GM12878 (cell line): Measurements from ENCODE around the gene METRNL. TPM values are rescaled to one million over a fixed set of nuclear protein-coding genes. Genes with fewer than 3 reads are reported as not detected.

Source experiments
- ATAC-seq: fragments of 200-7000 bp; cut with Tn5 transposase; 3 replicates; pipeline ENCODE4 v1.9.1; 2020; ENCODE audit warnings: mild to moderate bottlenecking, moderate library complexity
- BruUV-seq: library from RNA; stranded (reverse); fragments of 400-500 nt; replicated peaks from 2 replicates; lab custom pipeline; 2021; lab: Mats Ljungman, UMichigan
- CTCF ChIA-PET: fragments of 300-600 bp; sonication (Branson Sonifier 250); formaldehyde crosslinking; extraction: SDS; loops from one replicate; lab custom pipeline; 2021; ENCODE audit warnings: inconsistent platforms; lab: Yijun Ruan, JAX
- POLR2A ChIA-PET: fragments of 350-600 bp; formaldehyde crosslinking; extraction: SDS; loops from one replicate; lab custom pipeline; 2021; ENCODE audit warnings: inconsistent platforms; lab: Charles Lee
- RAD21 ChIA-PET: fragments of 300-600 bp; sonication (Branson Sonifier 250); formaldehyde crosslinking; loops from one replicate; lab custom pipeline; 2023; ENCODE audit warnings: antibody characterized with exemption; ENCODE audit not compliant: unreplicated experiment; lab: Charles Lee
- SMC1A ChIA-PET: fragments of 300-600 bp; sonication (Branson Sonifier 250); formaldehyde crosslinking; loops from one replicate; lab custom pipeline; 2023; ENCODE audit not compliant: unreplicated experiment, uncharacterized antibody; lab: Charles Lee
- DNase-seq: peaks from one replicate; pipeline ENCODE4 v3.0.0-alpha.2; 2011; ENCODE audit warnings: low read depth, low spot score
- FAIRE-seq: peaks from 3 replicates; lab custom pipeline; 2011; peaks lifted over from hg19 to GRCh38; lab: Jason Lieb, UNC
- H2AFZ ChIP-seq: 2 replicates; pipeline ENCODE4 v1.6.0; 2011; ENCODE audit warnings: low read depth, low read length, control low read depth; ENCODE audit not compliant: control insufficient read depth
- H3K27ac ChIP-seq: 2 replicates; pipeline ENCODE4 v1.5.1; 2011; ENCODE audit warnings: control low read depth; ENCODE audit not compliant: control insufficient read depth, insufficient read depth
- H3K27me3 ChIP-seq, 2 experiments: replicated peaks in 1 of 2; 2 replicates each; pipeline versions ENCODE4 v1.6.0 to v1.6.1; 2011; ENCODE audit warnings: low read length in 1 of 2; ENCODE audit not compliant: control insufficient read depth in 2 of 2, insufficient read depth in 2 of 2
- H3K36me3 ChIP-seq, 2 experiments: 2 replicates each; pipeline ENCODE4 v1.5.1; 2011; ENCODE audit warnings: low read length in 1 of 2; ENCODE audit not compliant: control insufficient read depth in 2 of 2, insufficient read depth in 2 of 2
- H3K4me1 ChIP-seq: 2 replicates; pipeline ENCODE4 v1.6.1; 2011; ENCODE audit warnings: mild to moderate bottlenecking, low read length, moderate library complexity, mixed read lengths; ENCODE audit not compliant: control insufficient read depth, insufficient read depth
- H3K4me2 ChIP-seq: 2 replicates; pipeline ENCODE4 v1.6.0; 2011; ENCODE audit warnings: control low read depth; ENCODE audit not compliant: control insufficient read depth, insufficient read depth
- H3K4me3 ChIP-seq: fragments of 200-600 bp; sonication (generic); 2 replicates; pipeline ENCODE4 v1.5.1; 2016
- H3K79me2 ChIP-seq: 2 replicates; pipeline ENCODE4 v1.6.0; 2011; ENCODE audit warnings: low read length; ENCODE audit not compliant: control insufficient read depth, insufficient read depth
- H3K9ac ChIP-seq: 2 replicates; pipeline ENCODE4 v1.8.0; 2011; ENCODE audit warnings: low read length, control low read depth, mixed read lengths; ENCODE audit not compliant: control insufficient read depth, insufficient read depth
- H3K9me3 ChIP-seq: replicated peaks from 3 replicates; pipeline ENCODE4 v1.5.1; 2011; ENCODE audit warnings: mild to moderate bottlenecking, low read length; ENCODE audit not compliant: control insufficient read depth, insufficient read depth
- H4K20me1 ChIP-seq: 2 replicates; pipeline ENCODE4 v1.6.0; 2011; ENCODE audit not compliant: control insufficient read depth, insufficient read depth
- ATF3 ChIP-seq: IDR thresholded peaks from 2 replicates; pipeline ENCODE4 v1.6.1; 2011; ENCODE audit warnings: low read depth, mild to moderate bottlenecking, low read length, moderate library complexity, borderline replicate concordance; ENCODE audit errors: extremely low read depth
- BHLHE40 ChIP-seq, 2 experiments: fragments of 450-650 bp in 1 of 2; IDR thresholded peaks; 2 replicates each; pipeline ENCODE4 v1.6.1; 2011 to 2017; ENCODE audit warnings: low read depth in 2 of 2, borderline replicate concordance in 1 of 2, improper control_type of control experiment in 1 of 2, low read length in 1 of 2, mild to moderate bottlenecking in 1 of 2
- CTCF ChIP-seq, 3 experiments: IDR thresholded peaks in 2 of 3; conservative IDR thresholded peaks in 1 of 3; 2 replicates each; pipeline ENCODE4 v1.5.1; 2011; ENCODE audit warnings: low read depth in 3 of 3, low read length in 3 of 3, mild to moderate bottlenecking in 3 of 3, control low read depth in 2 of 3, moderate library complexity in 2 of 3, inconsistent platforms in 1 of 3, mixed read lengths in 1 of 3; ENCODE audit not compliant: control insufficient read depth in 2 of 3, insufficient read depth in 1 of 3; ENCODE audit errors: extremely low read depth in 1 of 3
- E2F4 ChIP-seq: IDR thresholded peaks from 2 replicates; pipeline ENCODE4 v1.6.1; 2012; ENCODE audit warnings: low read depth, low read length, improper control_type of control experiment
- ELK1 ChIP-seq: IDR thresholded peaks from 2 replicates; pipeline ENCODE4 v1.6.1; 2012; ENCODE audit warnings: low read depth, low read length, improper control_type of control experiment
- ESRRA ChIP-seq: IDR thresholded peaks from 2 replicates; pipeline ENCODE4 v1.6.1; 2012; ENCODE audit warnings: mild to moderate bottlenecking, low read length, improper control_type of control experiment
- MLLT1 ChIP-seq: fragments of 450-650 bp; IDR thresholded peaks from 2 replicates; pipeline ENCODE4 v1.6.1; 2016; ENCODE audit warnings: mild to moderate bottlenecking
- NFIC ChIP-seq: IDR thresholded peaks from 2 replicates; pipeline ENCODE4 v1.6.1; 2012; ENCODE audit warnings: low read depth, mild to moderate bottlenecking, inconsistent platforms, low read length, moderate library complexity
- PAX8 ChIP-seq: fragments of 450-650 bp; IDR thresholded peaks from 2 replicates; pipeline ENCODE4 v1.6.1; 2017; ENCODE audit warnings: mild to moderate bottlenecking, moderate library complexity
- SMARCA5 ChIP-seq: fragments of 450-650 bp; IDR thresholded peaks from 2 replicates; pipeline ENCODE4 v1.6.1; 2017; ENCODE audit warnings: mild to moderate bottlenecking
- SREBF2 ChIP-seq: IDR thresholded peaks from 2 replicates; pipeline ENCODE4 v1.6.1; 2012; ENCODE audit warnings: mild to moderate bottlenecking, low read length
- STAT3 ChIP-seq: IDR thresholded peaks from 2 replicates; pipeline ENCODE4 v1.6.1; 2011; ENCODE audit warnings: low read depth, low read length, improper control_type of control experiment
- TARDBP ChIP-seq: IDR thresholded peaks from 2 replicates; pipeline ENCODE4 v1.6.1; 2016; ENCODE audit warnings: borderline replicate concordance
- TCF7 ChIP-seq: IDR thresholded peaks from 2 replicates; pipeline ENCODE4 v1.6.1; 2014; ENCODE audit warnings: antibody characterized with exemption, borderline replicate concordance
- USF1 ChIP-seq: IDR thresholded peaks from 2 replicates; pipeline ENCODE4 v1.6.1; 2011; ENCODE audit warnings: borderline replicate concordance, low read depth, mild to moderate bottlenecking, moderate library complexity, mixed read lengths, low read length; ENCODE audit not compliant: insufficient read depth; ENCODE audit errors: extremely low read length
- USF2 ChIP-seq: IDR thresholded peaks from 2 replicates; pipeline ENCODE4 v1.6.1; 2011; ENCODE audit warnings: low read depth, low read length, improper control_type of control experiment, borderline replicate concordance
- YY1 ChIP-seq: IDR thresholded peaks from 2 replicates; pipeline ENCODE4 v1.6.1; 2011; ENCODE audit warnings: low read depth, mild to moderate bottlenecking, low read length
- ZNF622 ChIP-seq: fragments of 450-650 bp; IDR thresholded peaks from 2 replicates; pipeline ENCODE4 v1.6.1; 2017; ENCODE audit warnings: mild to moderate bottlenecking, inconsistent platforms
- WGBS: methylation state at CpG from one replicate; pipeline ENCODE4 v1.1.6; 2016; ENCODE audit warnings: low lambda C conversion rate; ENCODE audit not compliant: insufficient replicate concordance, insufficient coverage; ENCODE audit errors: missing lambda C conversion rate; 5-methylcytosine and 5-hydroxymethylcytosine counted together
- in situ Hi-C: fragments of 300-500 bp; cut with MboI; formaldehyde crosslinking; loops from 9 replicates; pipeline ENCODE4 v1.14.3; 2018; ENCODE audit warnings: mixed read lengths
- intact Hi-C: fragments of 100-400 bp; cut with micrococcal nuclease; formaldehyde crosslinking; loops from one replicate; pipeline ENCODE4 v1.14.2; 2022; ENCODE audit not compliant: unreplicated experiment
- polyA plus RNA-seq, 11 experiments: library from polyadenylated mRNA; depleted of rRNA in 4 of 11; unstranded in 6 of 11; stranded (reverse) in 5 of 11; fragments of >200 nt; fragmentation: Nextera tagmentation in 4 of 11; fragmentation: Illumina TruSeq in 1 of 11; extraction: Ambion mirVana in 4 of 11; extraction: Trizol in 1 of 11; gene quantifications; 1 replicate in 1 of 11; 2 replicates in 10 of 11; pipeline versions ENCODE4 v1.2.1 to v1.2.3, GENCODE V29; 2011 to 2016; ENCODE audit warnings: inconsistent platforms in 2 of 11, missing spikeins in 2 of 11, low read depth in 1 of 11
- total RNA-seq, 4 experiments: library from RNA; depleted of rRNA in 3 of 4; stranded (reverse); fragments of >200 nt in 3 of 4; fragmentation: Illumina TruSeq in 1 of 4; extraction: Trizol in 1 of 4; gene quantifications; 2 replicates each; pipeline versions ENCODE4 v1.2.1 to v1.2.3, GENCODE V29; 2013 to 2021

METRNL gene
- total and polyA plus RNA-seq, 10 of the 15 experiments (the other 5 are each of a cell fraction or from before 2014, with no cell fraction given) = 0.05 to 3.7 (median 0.48) TPM; not detected in 2

- Histone ChIP-seq H3K9me3 (peaks cover 14% of the 10 kb centered on the region), H3K27ac (no peak overlapping the region), H3K79me2 (no peaks in the 10 kb centered on the region), H4K20me1 (no peaks in the 10 kb centered on the region), H3K36me3 (peaks cover 0 to 2% of the 10 kb centered on the region in 2 experiments; a peak in 2 of 4 replicates), H3K4me3 (no peak overlapping the region), H3K27me3 (no peaks in the 10 kb centered on the region), H3K9ac (no peak overlapping the region), H3K4me2 (no peak overlapping the region), H2AFZ (no peak overlapping the region), H3K4me1 (no peaks in the 10 kb centered on the region)
- FAIRE-seq = no peak
- CTCF ChIA-PET = no interaction called here
- TF ChIP-seq ZNF622 (no peak), ELK1 (no peak), ATF3 (no peak), SMARCA5 (no peak), USF2 (no peak), TARDBP (no peak), USF1 (no peak), CTCF (IDR thresholded peaks at IDR 0.05 in 2 of 3, conservative IDR thresholded peaks at IDR 0.05 in 1 of 3; ENCODE audit: control insufficient read depth in 2 of 3, extremely low read depth in 1 of 3, insufficient read depth in 1 of 3, low read depth in 3 of 3, low read length in 3 of 3) (no peak), BHLHE40 (IDR thresholded peaks at IDR 0.05; ENCODE audit: borderline replicate concordance in 1 of 2, low read depth in 2 of 2, low read length in 1 of 2) (no peak), E2F4 (no peak), SREBF2 (no peak), ESRRA (no peak), YY1 (no peak), TCF7 (no peak), PAX8 (no peak), STAT3 (no peak), MLLT1 (no peak), NFIC (no peak)
- BruUV-seq = no TSS peak
- 93% methylated on average over 9 of the region's 9 CpGs for WGBS
- POLR2A ChIA-PET = no interaction called here
- ATAC-seq = no peak
- intact Hi-C loops (no loop called here), in situ Hi-C loops (no loop called here)
- SMC1A ChIA-PET = no interaction called here
- DNase-seq = no peak
- RAD21 ChIA-PET = interaction anchor here (0.5 kb wide), 1 partner anchor 12 kb away, joined by 3 read pairs; no protein-coding TSS in a partner anchor
Observed at GRCh38 chr17:83037874-83038165, 41.6 kb upstream of the METRNL start.
